ENCODE results near the gene HHIPL1.

- TF ChIP-seq CTCF (IDR thresholded peaks at IDR 0.05; ENCODE audit: insufficient read depth, low read depth, low read length) (no peak), EZH2 (IDR thresholded peaks at IDR 0.05; ENCODE audit: insufficient read depth, low read length) (no peak)
Measured at GRCh38 chr14:99658218-99658845, 13.4 kb downstream of the HHIPL1 start.
